ENCODE measurements around the gene GPRASP2. TPM values are rescaled to one million over a fixed set of nuclear protein-coding genes. Genes with fewer than 3 reads are reported as not detected.
"Not testable (repeated sequence)": the region's sequence is repeated elsewhere in the genome, so short reads cannot be mapped to it uniquely, and the experiment has no call there.

GPRASP2 gene
- total RNA-seq (10 to 100 TPM in 1 of 2 donors, 1 to 10 TPM in 1; 5.9 to 10.2 TPM), polyA plus RNA-seq (1 to 10 TPM; 1.8 to 4.8 TPM)

DNA sequence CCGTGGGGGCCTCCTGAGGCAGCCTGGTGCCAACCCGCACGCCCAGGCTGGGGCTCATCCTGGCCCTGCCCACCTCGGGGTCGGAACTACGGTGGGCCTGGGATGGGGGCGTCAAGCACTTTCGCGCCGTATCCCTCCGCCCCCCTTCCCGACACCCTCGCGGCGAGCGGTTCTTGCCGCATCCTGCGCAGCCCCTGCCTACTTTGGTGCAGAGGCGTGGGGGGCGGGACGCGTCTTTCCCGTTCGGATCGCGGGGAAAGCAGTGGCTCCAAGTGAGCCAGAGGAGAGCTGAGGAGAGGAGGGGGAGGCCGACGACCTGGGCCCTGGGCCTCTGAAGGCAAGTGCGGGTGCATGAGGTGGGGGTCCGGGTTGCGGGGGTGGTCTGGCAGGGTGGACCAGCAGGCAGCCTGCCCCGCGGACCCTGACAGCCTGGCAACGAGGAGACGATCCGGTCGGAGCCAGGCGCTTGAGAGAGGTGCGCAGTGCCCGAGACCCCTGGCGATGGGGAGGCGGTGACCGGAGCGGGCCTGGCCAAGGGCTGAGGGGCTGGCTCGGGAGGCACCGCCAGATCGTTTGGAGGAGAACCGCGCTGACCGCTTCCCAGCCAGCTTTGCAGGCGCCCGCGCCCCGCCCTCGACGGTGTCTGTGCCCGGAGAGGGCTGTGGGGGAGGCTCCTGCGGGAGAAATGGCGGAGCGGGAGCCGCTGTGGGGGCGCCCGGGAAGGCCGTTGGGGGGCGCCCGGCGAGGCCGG lies at the start of gene GPRASP2:
TSS of gene GPRASP2 (plus strand) at position 233 of the 751 bp plus-strand sequence. CDS start 2,422 bp downstream, outside the sequence.
- WGBS = under 1% methylated on average over 68 of the region's 68 CpGs
- Histone ChIP-seq H3K27ac (ENCODE audit: low read depth in 1 of 2, low read length in 2 of 2) (peak within 1 kb of the TSS; percentile 82 to 94), H3K4me1 (ENCODE audit: control insufficient read depth in 4 of 4, insufficient read depth in 4 of 4, low read length in 3 of 4) (peaks cover 0 to 4% (median under 1%) of the 10 kb centered on the region in 4 donors), H3K36me3 (ENCODE audit: control insufficient read depth in 4 of 4, insufficient read depth in 3 of 4, low read depth in 1 of 4, low read length in 3 of 4) (no peaks in the 10 kb centered on the region), H3K4me3 (ENCODE audit: low read depth in 1 of 3, low read length in 3 of 3) (peak within 1 kb of the TSS; percentile 74 to 81 (median 74)), H3K27me3 (ENCODE audit: control insufficient read depth in 4 of 4, insufficient read depth in 4 of 4, low read length in 3 of 4) (no peaks in the 10 kb centered on the region), H3K9me3 (ENCODE audit: control insufficient read depth in 4 of 4, low read length in 3 of 4) (no peaks in the 10 kb centered on the region), H3K9ac (ENCODE audit: low read depth in 1 of 2, low read length in 2 of 2) (peak within 1 kb of the TSS; percentile 66 to 83)
- TF ChIP-seq RAD21 (IDR thresholded peaks at IDR 0.05) = no peak
- no peak for TF ChIP-seq CTCF (IDR thresholded peaks at IDR 0.05; ENCODE audit: low read depth, low read length, missing input control)
- TF ChIP-seq FOXA2 (IDR thresholded peaks at IDR 0.05) = no peak
- TF ChIP-seq, protein P1, sequence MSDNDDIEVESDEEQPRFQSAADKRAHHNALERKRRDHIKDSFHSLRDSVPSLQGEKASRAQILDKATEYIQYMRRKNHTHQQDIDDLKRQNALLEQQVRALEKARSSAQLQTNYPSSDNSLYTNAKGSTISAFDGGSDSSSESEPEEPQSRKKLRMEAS (IDR thresholded peaks at IDR 0.05) = no peak
- no peak for TF ChIP-seq REST (IDR thresholded peaks at IDR 0.05)
- no peak for TF ChIP-seq GABPA (IDR thresholded peaks at IDR 0.05 in 1 of 2, conservative IDR thresholded peaks at IDR 0.05 in 1 of 2)
- DNase-seq (ENCODE audit: low spot score) = peak; percentile 41

DNA sequence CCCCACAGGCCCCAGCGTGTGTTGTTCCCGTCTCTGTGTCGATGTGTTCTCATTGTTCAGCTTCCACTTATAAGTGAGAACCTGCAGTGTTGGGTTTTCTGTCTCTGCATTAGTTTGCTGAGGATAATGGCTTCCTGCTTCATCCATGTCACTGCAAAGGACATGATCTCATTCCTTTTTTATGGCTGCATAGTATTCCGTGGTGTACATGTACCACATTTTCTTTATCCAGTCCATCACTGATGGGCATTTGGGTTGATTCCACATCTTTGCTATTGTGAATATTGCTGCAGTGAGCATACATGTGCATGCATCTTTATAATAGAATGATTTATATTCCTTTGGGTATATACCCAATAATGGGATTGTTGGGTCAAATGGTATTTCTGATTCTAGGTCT lies 48.4 kb upstream of the GPRASP2 start:
- not testable (repeated sequence) for H3K4me3 ChIP-seq (ENCODE audit: low read depth in 1 of 3, low read length in 3 of 3); H3K9ac ChIP-seq (ENCODE audit: low read depth in 1 of 2, low read length in 2 of 2); H3K4me1 ChIP-seq (ENCODE audit: control insufficient read depth in 4 of 4, insufficient read depth in 4 of 4, low read length in 3 of 4); DNase-seq (ENCODE audit: low spot score); H3K9me3 ChIP-seq (ENCODE audit: control insufficient read depth in 4 of 4, low read length in 3 of 4); H3K36me3 ChIP-seq (ENCODE audit: control insufficient read depth in 4 of 4, insufficient read depth in 3 of 4, low read depth in 1 of 4, low read length in 3 of 4); H3K27ac ChIP-seq (ENCODE audit: low read depth in 1 of 2, low read length in 2 of 2); H3K27me3 ChIP-seq (ENCODE audit: control insufficient read depth in 4 of 4, insufficient read depth in 4 of 4, low read length in 3 of 4)
- WGBS = 94% methylated on average over 4 of the region's 4 CpGs

- DNase-seq (ENCODE audit: low spot score) = not testable (repeated sequence)
Measured at GRCh38 chrX:102667034-102667433, 45.2 kb upstream of the GPRASP2 start.

More at GRCh38 chrX:102667034-102667433, 45.2 kb upstream of the GPRASP2 start:
- H3K27ac ChIP-seq (ENCODE audit: low read depth in 1 of 2, low read length in 2 of 2); H3K4me1 ChIP-seq (ENCODE audit: control insufficient read depth in 4 of 4, insufficient read depth in 4 of 4, low read length in 3 of 4); H3K27me3 ChIP-seq (ENCODE audit: control insufficient read depth in 4 of 4, insufficient read depth in 4 of 4, low read length in 3 of 4); H3K9ac ChIP-seq (ENCODE audit: low read depth in 1 of 2, low read length in 2 of 2); H3K9me3 ChIP-seq (ENCODE audit: control insufficient read depth in 4 of 4, low read length in 3 of 4); H3K4me3 ChIP-seq (ENCODE audit: low read depth in 1 of 3, low read length in 3 of 3); H3K36me3 ChIP-seq (ENCODE audit: control insufficient read depth in 4 of 4, insufficient read depth in 3 of 4, low read depth in 1 of 4, low read length in 3 of 4): not testable (repeated sequence)
- WGBS = 100% methylated on average over 1 of the region's 1 CpG
